Measurements from ENCODE around the gene TNFRSF11A.

TNFRSF11A gene

DNA sequence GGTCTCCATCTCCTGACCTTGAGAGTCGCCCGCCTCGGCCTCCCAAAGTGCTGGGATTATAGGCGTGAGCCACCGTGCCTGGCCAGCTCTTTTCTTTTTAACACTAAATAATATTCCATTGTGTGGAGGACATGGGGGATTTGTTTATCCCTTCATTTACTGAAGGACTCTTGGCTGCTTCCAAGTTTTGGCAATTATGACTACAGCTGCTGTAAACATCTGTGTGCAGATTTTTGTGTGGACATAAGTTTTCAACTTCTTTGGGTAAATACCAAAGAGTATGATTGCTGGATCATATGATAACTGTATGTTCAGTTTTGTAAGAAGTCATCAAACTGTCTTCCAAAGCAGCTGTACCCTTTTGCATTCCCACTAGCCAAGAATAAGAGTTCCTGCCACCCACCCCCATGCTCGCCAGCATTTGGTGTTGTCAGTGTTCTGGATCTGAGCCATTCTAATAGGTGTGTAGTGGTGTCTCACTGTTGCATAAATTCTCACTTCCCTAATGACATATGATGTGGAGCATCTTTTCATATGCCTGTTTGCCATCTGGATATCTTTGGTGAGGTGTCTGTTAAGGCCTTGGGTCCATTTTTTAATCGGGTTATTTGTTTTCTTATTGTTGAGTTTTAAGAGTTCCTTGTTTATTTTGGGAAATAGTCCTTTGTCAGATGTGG, 52.2 kb downstream of the TNFRSF11A start:
- DNase-seq (ENCODE audit: low read depth in 2 of 2, low spot score in 1 of 2): no peak

- no peak for DNase-seq (ENCODE audit: low read depth in 2 of 2, low spot score in 1 of 2)
Observed at GRCh38 chr18:62379051-62379450, 53.9 kb downstream of the TNFRSF11A start.

- no peak for DNase-seq (ENCODE audit: low read depth in 2 of 2, low spot score in 1 of 2)
Observed at GRCh38 chr18:62381373-62381772, 56.3 kb downstream of the TNFRSF11A start.

DNA sequence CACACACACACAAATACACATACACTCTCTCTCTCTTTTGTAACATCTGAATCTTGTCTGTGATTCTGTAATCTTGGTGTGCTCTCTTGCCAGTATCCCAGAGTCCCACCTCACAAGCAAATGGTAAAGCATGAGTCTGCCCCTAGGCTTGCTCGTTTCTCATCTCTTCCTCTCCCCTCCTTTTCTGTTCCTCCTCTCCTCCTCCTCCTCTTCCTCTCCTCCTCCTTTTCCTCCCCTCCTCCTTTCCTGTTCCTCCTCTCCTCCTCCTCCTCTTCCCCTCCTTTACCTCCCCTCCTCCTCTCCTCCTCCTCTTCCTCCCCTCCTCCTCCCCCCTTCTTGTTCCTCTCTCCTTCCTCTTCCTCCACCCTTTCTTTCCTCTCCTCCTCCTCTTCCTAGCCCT, 59.0 kb downstream of the TNFRSF11A start:
- DNase-seq (ENCODE audit: low read depth in 2 of 2, low spot score in 1 of 2): no peak

DNA sequence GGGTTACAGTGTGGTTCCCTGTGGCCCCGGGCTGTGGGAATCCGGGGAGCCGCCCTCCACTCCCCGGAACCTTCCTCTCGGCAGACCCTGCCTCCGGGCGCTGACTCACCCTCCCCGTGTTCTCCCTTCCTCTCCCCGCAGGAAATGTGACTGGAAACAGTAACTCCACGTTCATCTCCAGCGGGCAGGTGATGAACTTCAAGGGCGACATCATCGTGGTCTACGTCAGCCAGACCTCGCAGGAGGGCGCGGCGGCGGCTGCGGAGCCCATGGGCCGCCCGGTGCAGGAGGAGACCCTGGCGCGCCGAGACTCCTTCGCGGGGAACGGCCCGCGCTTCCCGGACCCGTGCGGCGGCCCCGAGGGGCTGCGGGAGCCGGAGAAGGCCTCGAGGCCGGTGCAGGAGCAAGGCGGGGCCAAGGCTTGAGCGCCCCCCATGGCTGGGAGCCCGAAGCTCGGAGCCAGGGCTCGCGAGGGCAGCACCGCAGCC, 59.5 kb downstream of the TNFRSF11A start:
- no peak for DNase-seq (ENCODE audit: low read depth in 2 of 2, low spot score in 1 of 2)

- DNase-seq (ENCODE audit: low read depth in 2 of 2, low spot score in 1 of 2): no peak
Observed at GRCh38 chr18:62386091-62386490, 61.0 kb downstream of the TNFRSF11A start.

DNA sequence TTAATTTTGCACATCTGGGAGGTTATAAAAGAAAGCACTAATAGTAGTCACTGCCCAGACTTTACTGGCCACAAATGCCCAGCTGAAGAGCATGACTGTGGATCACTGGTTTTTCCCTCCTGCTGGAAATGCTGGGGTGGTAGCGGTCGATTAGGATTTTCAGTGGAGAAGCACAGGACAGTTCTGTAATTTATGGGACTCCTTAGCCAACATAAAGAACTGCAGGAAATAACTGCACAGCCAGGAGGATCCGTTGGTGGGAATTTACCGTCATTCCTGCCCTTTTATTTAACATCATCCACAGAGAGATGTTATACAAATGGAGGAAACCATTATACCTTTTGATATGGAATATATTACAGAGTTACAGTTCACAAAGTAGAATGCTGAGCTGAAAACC, 61.5 kb downstream of the TNFRSF11A start:
- DNase-seq (ENCODE audit: low read depth in 2 of 2, low spot score in 1 of 2): no peak

- no peak for DNase-seq (ENCODE audit: low read depth in 2 of 2, low spot score in 1 of 2)
Observed at GRCh38 chr18:62387257-62387656, 62.1 kb downstream of the TNFRSF11A start.

DNA sequence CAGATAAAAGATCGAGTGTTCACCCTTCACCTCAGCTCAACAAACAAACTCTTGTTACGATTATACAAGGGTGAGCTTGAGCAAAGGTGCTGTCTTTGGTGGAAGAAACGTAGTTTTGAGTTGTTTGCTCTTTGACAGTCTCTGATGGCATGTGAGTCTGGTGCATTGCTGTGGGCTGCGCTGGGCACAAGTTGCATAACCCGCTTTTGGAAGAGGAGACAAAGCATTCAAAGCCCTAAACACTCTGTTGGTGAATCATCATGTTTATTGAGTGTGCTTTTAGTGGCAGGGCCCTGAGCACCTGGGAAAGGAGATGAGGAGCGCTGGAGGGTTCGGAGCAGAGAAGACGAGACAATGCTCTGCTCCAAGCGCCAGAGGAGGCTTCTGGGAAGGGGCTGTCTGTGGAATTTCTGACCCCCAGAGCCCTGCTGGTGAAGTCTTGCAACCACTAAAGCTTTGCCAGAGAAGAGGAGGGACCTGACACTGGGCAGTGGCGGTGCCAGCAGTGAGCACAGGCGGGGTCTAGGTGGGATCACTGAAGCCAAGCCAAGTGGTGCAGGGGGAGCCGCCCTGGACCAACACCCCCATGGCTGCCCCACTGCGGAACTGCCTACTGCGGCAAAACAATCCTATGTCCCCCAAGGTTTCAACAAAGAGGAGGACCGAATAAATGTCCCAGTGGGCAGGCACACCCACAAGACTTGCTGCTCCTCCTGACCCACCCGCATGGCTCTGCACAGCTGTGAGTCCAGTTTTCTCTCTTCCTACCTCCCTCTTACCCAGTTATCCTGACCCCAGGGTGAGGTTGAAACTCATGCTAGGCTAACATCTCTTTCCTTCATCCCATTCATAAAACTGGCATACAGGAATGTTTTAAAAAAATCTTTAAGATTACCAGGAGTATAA, 64.0 kb downstream of the TNFRSF11A start:
- no peak for DNase-seq (ENCODE audit: low read depth in 2 of 2, low spot score in 1 of 2)

DNA sequence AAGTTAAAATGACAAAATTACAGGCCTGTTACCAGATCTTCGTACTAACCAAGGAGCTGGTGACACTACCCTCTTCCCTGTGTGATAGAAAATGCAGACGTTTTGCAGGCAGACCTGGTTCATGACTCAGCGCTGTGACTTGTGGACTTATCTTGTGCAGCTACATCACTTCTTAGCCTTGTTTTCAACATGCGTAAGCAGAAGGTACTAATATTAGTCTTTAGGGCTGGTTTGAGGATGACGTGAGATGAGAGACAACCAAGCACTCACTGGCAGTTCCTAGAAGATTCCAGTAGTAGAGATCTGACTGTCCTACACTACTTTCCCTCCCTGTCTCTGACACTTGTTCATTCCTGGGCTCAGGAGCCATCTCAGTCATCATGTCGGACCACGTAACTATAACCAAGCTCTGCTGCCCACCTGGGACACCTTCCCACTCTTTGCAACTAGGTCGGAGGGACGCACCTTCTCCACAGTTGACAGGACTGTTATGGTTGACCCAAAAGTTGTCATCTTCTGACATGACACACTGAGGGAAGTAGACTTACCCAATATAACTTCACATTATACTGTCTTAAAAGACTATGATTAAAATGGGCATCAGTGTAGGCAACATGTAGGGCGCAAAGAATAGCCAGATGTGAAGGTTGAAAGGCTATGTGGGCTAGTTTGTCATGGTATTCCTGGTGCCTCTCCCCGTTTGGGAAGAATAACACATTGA, 64.8 kb downstream of the TNFRSF11A start:
- no peak for DNase-seq (ENCODE audit: low read depth in 2 of 2, low spot score in 1 of 2)

DNA sequence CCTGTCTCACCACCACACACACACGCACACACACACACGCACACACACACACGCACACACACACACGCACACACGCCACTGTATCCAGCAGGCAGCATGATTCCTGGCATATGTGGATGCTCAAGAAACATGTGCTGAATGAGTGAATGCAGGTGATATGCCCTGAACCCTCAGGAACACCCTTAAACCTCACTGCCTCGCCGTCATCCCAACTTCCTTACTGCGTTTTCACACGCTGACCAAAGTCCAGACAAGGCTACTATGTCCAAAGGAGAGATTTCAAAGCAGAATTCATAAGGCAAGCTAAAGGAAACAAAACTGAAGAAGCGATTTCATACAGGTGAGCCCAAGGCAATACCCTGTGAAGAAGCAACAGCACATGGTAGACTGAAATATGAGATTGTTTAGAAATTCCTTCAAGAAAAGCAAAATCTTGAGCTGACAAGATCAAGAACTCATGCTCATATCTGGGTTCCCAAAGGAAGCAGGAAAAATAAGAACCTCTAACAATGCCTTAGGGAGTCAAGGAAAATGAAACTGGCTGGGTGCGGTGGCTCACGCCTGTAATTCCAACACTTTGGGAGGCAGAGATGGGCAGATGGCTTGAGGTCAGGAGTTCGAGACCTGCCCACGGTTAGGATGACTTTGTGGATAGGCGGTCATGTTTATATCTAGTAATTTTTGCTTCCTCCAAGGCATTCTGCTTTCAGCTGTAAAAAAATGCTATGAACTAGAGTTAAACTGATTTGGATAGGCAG, 69.1 kb downstream of the TNFRSF11A start:
- no peak for DNase-seq (ENCODE audit: low read depth in 2 of 2, low spot score in 1 of 2)

DNA sequence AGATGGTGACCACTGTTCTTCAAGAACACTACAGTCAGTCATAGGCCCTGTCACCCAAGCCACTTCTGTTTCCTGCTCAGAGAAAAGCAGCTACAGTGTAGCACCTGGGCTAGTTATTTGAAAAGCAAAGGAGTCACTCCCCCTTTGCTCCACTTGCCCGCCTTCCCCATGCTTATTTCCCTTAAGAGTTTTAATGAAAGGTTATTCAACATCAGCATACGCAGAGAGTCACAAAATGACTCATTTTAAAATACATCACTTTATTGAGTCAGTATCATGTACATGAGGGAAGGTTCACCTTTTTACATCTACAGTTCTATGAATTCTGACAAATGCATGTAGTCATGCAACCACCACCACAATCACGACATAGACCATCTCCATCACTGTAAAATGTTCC, 71.3 kb downstream of the TNFRSF11A start:
- DNase-seq (ENCODE audit: low read depth in 2 of 2, low spot score in 1 of 2): no peak

DNA sequence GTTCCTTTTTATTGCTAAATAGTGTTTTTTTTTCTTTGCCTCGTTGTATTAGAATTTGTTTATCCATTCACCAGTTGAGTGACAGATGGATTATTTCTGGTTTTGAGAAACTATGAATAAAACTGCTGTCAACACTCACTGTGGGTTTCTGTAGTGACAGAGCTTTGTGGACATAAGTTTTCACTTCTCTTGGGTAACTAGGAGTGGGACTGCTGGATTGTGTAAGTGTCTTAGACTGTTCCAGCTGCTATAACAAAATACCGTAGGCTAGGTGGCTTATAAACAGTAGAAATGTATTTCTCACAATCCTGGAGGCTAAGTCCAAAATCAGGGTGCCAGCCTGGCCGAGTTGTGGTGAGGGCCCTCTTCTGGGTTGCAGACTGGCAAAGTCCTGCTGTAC, 71.9 kb downstream of the TNFRSF11A start:
- no peak for DNase-seq (ENCODE audit: low read depth in 2 of 2, low spot score in 1 of 2)

DNA sequence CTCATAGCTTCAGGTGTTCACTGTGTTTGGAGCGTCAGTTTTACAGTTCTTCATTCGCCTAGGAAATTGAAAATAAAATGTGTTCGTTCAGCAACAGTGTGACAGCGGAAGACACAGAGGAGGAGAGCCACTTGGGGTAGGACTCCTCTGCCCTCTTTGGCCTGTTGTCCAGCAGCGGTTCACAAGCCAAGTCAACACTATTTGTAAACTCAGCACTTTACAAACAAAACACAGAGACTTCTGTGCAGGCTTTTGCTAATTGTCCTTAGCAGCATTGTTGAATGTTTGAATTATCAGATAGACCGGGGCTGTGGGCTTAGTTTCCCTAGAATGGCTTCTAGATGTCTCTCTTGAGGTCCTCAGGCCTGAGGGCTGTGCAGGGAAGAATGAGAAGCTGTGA, 73.2 kb downstream of the TNFRSF11A start:
- DNase-seq (ENCODE audit: low read depth in 2 of 2, low spot score in 1 of 2): no peak

- no peak for DNase-seq (ENCODE audit: low read depth in 2 of 2, low spot score in 1 of 2)
Observed at GRCh38 chr18:62399276-62399675, 74.2 kb downstream of the TNFRSF11A start.

DNA sequence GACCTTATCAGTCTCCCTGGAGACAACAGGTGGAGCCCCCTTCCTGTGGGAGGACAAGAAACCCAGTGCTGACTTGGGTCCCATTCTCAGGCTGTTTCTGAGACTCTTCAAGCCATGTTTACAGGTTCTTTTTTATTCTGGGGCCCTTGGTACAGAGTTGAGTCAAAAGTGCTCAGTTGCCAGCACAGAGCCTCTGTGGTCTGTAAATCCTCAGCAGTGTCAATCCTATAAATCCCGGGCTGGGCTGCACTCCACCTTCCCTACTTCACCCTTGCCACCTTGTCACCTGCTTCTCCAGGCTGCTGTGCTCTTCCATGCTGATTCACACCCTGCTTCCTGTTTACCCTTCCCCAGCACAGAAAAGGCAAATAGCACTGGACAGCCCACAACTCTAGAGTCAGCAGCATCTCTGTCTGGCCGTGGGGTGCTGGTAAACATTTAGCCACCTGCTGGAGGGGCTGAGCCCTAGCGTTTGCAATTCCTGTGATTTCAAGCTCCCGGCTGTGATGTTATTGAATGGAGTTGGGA, 74.7 kb downstream of the TNFRSF11A start:
- no peak for DNase-seq (ENCODE audit: low read depth in 2 of 2, low spot score in 1 of 2)

- DNase-seq (ENCODE audit: low read depth in 2 of 2, low spot score in 1 of 2): no peak
Observed at GRCh38 chr18:62400916-62401315, 75.8 kb downstream of the TNFRSF11A start.

- no peak for DNase-seq (ENCODE audit: low read depth in 2 of 2, low spot score in 1 of 2)
Observed at GRCh38 chr18:62402342-62402948, 77.3 kb downstream of the TNFRSF11A start.

- no peak for DNase-seq (ENCODE audit: low read depth in 2 of 2, low spot score in 1 of 2)
Observed at GRCh38 chr18:62403120-62403519, 78.0 kb downstream of the TNFRSF11A start.

DNA sequence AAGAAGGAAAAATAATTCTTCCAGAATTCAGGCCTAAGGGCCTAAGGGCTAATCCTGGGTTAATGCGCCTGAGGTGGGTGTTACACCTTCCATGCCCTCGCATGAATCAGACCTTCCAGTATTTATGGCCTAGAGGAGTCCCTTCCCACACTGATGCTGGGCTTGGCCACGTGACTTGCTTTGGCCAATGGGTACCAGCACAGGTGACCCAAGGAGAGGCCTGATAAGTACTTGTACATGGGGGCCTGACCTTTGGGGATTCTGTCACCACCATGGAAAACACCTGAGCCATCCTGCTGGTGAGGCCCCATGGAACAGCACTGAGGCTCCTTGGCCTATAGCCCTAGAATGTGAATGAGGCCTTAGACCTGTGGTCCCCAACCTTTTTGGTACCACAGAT, 79.8 kb downstream of the TNFRSF11A start:
- no peak for DNase-seq (ENCODE audit: low read depth in 2 of 2, low spot score in 1 of 2)
